BJ (cell line): ENCODE measurements around the gene CACNA1E. TPM values are rescaled to one million over a fixed set of nuclear protein-coding genes. Genes with fewer than 3 reads are reported as not detected.

ENCODE experiments used
- CTCF ChIA-PET: fragments of 350-600 bp; formaldehyde crosslinking; extraction: SDS; loops from one replicate; lab custom pipeline; 2021; ENCODE audit warnings: antibody characterized with exemption, inconsistent platforms; lab: Yijun Ruan, JAX
- POLR2A ChIA-PET: fragments of 300-600 bp; sonication (Branson Sonifier 250); formaldehyde crosslinking; extraction: SDS; loops from one replicate; lab custom pipeline; 2021; ENCODE audit warnings: antibody characterized with exemption; lab: Charles Lee
- DNase-seq: peaks from one replicate; pipeline ENCODE4 v3.0.0-alpha.2; 2011; ENCODE audit warnings: low read depth
- H3K27me3 ChIP-seq: 2 replicates; pipeline ENCODE4 v1.6.0; 2011; ENCODE audit warnings: low read length; ENCODE audit not compliant: control insufficient read depth, insufficient read depth
- H3K36me3 ChIP-seq: 2 replicates; pipeline ENCODE4 v1.5.1; 2011; ENCODE audit warnings: low read length; ENCODE audit not compliant: control insufficient read depth, insufficient read depth
- H3K4me3 ChIP-seq: 2 replicates; pipeline ENCODE4 v1.5.1; 2011; ENCODE audit warnings: low read depth, mild to moderate bottlenecking, control low read depth, low read length
- polyA plus RNA-seq: library from polyadenylated mRNA; depleted of rRNA; stranded (reverse); fragments of >200 nt; gene quantifications from 2 replicates; pipeline ENCODE4 v1.2.3, GENCODE V29; 2011
- TF ChIP-seq, protein P1 (sequence below): IDR thresholded peaks from 2 replicates; pipeline ENCODE4 v1.5.1; 2011; ENCODE audit warnings: low read depth, mild to moderate bottlenecking, control low read depth, inconsistent platforms, low read length, moderate library complexity; ENCODE audit not compliant: insufficient read depth

Gene CACNA1E
- polyA plus RNA-seq, 1 experiment: not detected

DNA sequence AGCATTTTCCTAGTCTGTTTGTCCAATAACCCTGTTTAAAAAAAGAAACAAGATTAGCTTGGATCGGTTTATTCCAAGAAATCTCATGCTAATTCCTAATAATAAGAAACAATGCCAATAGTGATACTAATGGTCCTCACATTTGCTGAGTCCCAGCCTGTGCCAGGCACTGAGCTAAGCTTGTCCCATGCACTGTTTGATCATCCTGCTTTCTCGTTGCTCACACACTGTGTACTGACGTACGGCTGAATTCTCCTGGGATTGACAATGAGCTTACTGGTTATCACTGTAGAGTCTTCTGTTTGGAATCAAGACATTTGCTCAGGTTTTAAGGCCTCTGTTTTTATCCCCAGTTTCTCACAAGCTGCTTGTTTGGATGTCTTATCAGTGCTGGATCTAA lies 71.1 kb downstream of the CACNA1E start:
- DNase-seq: no peak
- H3K36me3 ChIP-seq: no peaks in the 10 kb centered on the region
- TF ChIP-seq, protein P1, sequence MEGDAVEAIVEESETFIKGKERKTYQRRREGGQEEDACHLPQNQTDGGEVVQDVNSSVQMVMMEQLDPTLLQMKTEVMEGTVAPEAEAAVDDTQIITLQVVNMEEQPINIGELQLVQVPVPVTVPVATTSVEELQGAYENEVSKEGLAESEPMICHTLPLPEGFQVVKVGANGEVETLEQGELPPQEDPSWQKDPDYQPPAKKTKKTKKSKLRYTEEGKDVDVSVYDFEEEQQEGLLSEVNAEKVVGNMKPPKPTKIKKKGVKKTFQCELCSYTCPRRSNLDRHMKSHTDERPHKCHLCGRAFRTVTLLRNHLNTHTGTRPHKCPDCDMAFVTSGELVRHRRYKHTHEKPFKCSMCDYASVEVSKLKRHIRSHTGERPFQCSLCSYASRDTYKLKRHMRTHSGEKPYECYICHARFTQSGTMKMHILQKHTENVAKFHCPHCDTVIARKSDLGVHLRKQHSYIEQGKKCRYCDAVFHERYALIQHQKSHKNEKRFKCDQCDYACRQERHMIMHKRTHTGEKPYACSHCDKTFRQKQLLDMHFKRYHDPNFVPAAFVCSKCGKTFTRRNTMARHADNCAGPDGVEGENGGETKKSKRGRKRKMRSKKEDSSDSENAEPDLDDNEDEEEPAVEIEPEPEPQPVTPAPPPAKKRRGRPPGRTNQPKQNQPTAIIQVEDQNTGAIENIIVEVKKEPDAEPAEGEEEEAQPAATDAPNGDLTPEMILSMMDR: no peak
- no peaks in the 10 kb centered on the region for H3K27me3 ChIP-seq
- CTCF ChIA-PET: interaction anchor here (1.0 kb wide), 1 partner anchor 11 kb away, joined by 3 read pairs; no protein-coding TSS in a partner anchor
- POLR2A ChIA-PET: no interaction called here
- H3K4me3 ChIP-seq: no peak overlapping the region

DNA sequence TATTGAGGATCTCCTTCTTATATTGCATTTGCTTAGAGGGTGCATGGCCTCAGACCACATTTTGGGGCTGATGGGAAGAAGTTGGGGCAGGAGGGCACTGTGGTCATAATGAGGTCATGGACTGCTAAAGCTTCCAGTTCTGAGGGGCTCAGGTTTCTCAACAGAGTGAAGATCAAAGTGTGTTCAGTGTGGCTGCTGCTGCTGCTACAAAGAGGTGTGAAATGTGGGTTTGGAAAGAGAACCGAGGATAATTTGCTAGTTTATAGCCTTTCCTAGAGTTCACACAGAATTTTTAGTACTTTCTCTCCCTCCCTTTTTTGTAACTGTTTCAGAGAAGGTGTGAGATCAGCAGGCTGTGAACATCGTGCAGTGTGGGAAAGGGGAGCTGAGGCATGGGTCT lies 73.3 kb downstream of the CACNA1E start:
- Histone ChIP-seq H3K4me3 (no peak overlapping the region), H3K27me3 (no peaks in the 10 kb centered on the region), H3K36me3 (no peaks in the 10 kb centered on the region)
- CTCF ChIA-PET: no interaction called here
- DNase-seq: no peak
- TF ChIP-seq, protein P1: no peak
- POLR2A ChIA-PET: no interaction called here

DNA sequence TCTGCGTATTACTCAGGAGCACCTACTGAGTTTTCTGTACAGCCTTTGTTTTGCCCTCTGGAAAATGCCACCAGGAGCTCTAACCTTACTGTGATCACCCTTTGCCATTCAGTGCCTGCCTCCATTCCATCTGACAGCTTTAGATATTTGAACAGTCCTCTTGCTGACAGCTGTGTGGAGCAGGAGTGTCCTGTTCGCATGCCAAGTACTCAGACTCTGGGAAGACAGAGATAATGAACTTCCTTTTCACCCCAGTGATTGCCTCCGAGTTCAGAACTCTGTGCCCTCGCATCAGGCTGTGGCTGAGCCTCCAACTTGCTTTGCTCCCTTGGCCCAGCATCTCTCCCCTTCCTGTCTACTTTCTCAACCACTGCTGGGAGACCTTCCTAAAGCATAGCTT lies 74.0 kb downstream of the CACNA1E start:
- H3K36me3 ChIP-seq: no peaks in the 10 kb centered on the region
- CTCF ChIA-PET: interaction anchor here (1.4 kb wide), 1 partner anchor 24 kb away, joined by 3 read pairs; no protein-coding TSS in a partner anchor
- TF ChIP-seq, protein P1: no peak
- no peak for DNase-seq
- no peaks in the 10 kb centered on the region for H3K27me3 ChIP-seq
- POLR2A ChIA-PET: no interaction called here
- H3K4me3 ChIP-seq: no peak overlapping the region

DNA sequence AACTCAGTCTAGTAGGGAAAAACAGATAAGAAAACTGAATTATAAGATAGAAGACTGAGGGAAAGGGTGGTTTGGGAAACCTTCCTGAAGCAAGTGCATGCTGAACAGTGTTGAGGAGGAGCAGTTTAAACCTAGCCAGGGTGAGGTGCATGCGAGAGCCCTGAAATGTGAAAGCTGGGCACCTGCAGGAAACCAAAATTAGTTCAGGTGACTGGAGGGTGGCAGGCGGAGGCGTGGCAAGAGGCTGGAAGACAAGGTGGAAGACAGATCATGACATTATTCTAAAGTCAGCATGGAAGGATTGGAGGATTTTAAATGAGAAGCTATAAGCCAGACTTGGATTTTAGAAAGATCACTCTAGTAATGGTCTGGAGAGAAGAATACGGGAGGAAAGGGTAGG lies 75.1 kb downstream of the CACNA1E start:
- DNase-seq: no peak
- TF ChIP-seq, protein P1: no peak
- ChIA-PET POLR2A (no interaction called here), CTCF (interaction anchor here (1.4 kb wide), 1 partner anchor 23 kb away, joined by 3 read pairs; no protein-coding TSS in a partner anchor)
- Histone ChIP-seq H3K36me3 (no peaks in the 10 kb centered on the region), H3K4me3 (no peak overlapping the region), H3K27me3 (no peaks in the 10 kb centered on the region)

DNA sequence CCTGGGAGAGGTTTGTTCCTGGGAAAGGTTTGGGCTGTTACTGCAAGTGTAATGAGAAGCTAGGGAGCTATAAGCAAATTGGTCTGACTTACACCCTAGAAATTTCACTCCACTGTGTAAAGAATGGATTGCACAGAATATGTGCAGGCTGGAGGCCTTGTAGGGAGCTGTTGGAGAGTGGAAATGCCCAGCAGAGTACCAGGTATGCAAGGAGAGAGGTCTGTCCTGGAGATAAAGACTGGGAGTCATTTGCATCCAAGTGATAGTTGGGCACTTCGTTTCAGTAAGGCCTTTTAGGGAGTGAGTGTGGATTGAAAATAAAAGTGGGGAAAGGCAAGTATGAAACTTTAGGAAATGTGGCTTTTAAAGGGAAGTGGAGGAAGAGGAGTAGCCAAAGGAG lies 75.8 kb downstream of the CACNA1E start:
- Histone ChIP-seq H3K36me3 (no peaks in the 10 kb centered on the region), H3K27me3 (no peaks in the 10 kb centered on the region), H3K4me3 (no peak overlapping the region)
- TF ChIP-seq, protein P1: no peak
- DNase-seq: no peak
- ChIA-PET POLR2A (no interaction called here), CTCF (no interaction called here)
